Activated CD4-positive, CD25-positive, alpha-beta regulatory T cell treated with anti-CD3 and anti-CD28 coated beads, Interleukin-2, amount 50 U/mL, for 24 hours (primary cell): ENCODE measurements around the gene MAMSTR.
A peak's percentile ranks its signal among the peaks of the same experiment; 100 is the strongest.
"Not testable (repeated sequence)": the region's sequence is repeated elsewhere in the genome, so short reads cannot be mapped to it uniquely, and the experiment has no call there.

Experiments
- ATAC-seq, 2 donors: fragments of 150-1000 bp; cut with Tn5 transposase; one replicate each; pipeline ENCODE4 v1.10.0; 2021; ENCODE audit warnings: mild to moderate bottlenecking in 1 of 2, moderate library complexity in 1 of 2

MAMSTR gene

DNA sequence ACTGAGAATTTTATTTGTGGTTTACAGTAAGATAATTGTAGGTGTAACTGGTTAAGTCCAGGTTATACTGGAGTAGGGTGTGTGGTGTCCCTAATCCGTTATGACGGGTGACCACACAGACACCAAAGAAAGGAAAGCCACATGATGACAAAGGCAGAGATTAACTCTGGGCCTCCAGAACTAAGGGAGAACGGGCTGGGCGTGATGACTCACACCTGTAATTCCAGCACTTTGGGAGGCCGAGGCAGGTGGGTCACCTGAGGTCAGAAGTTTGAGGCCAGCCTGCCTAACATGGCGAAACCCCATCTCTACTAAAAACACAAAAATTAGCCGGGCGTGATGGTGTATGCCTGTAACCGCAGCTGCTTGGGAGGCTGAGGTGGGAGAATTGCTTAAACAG is 33.9 kb downstream of the MAMSTR start:
- no peak for ATAC-seq

- no peak for ATAC-seq
Measured at GRCh38 chr19:48683349-48683748, 36.2 kb downstream of the MAMSTR start.

- no peak for ATAC-seq
Measured at GRCh38 chr19:48681127-48681470, 38.4 kb downstream of the MAMSTR start.

- no peak for ATAC-seq
Measured at GRCh38 chr19:48680436-48681126, 38.9 kb downstream of the MAMSTR start.

DNA sequence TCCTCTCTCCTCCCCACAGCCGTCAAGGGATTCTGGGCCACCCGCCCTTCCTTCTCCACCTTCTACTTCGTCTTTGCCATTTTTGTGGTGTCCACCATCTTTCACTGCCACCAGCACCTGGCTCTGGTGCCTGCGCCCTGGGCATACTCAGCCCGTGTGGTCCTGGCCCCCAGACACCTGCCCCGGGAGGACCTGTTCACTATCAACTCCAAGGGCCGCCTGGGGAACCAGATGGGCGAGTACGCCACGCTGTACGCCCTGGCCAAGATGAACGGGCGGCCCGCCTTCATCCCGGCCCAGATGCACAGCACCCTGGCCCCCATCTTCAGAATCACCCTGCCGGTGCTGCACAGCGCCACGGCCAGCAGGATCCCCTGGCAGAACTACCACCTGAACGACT is 39.5 kb downstream of the MAMSTR start:
- not testable (repeated sequence) for ATAC-seq

DNA sequence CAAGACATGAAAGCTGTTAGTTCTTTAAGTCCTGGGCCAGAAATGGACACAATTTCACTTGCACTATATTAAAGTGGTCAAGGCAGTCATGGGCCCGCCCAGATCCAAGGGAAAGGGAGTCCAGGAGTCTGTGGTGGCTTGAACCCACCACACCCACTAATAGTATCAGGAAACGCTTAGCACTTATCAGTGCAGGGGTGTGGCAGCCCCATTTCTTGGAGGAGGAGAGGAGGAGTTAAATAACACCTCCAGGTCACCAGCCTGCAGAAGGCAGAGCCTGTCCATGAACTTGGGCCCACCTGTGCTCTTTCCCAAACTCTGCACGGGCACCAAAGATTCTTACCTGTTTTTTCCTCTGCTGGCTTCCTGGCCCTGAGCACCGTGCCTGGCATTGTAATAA is 41.3 kb downstream of the MAMSTR start:
- ATAC-seq = no peak

DNA sequence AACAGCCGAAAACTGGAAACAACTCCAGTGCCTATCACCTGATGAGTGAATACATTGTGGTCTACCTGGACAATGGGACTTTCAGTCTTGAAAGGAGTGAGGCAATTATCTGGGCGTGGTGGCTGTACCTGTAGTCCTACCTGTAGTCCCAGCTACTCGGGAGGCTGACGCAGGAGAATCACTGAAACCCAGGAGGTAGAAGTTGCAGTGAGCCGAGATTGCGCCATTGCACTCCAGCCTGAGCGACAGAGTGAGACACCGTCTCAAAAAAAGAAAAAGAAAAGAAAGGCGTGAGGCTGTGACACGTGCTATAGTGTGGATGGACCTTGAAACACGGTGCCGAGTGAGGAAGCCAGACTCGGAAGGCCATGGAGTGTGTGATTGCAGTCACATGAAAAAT is 42.6 kb downstream of the MAMSTR start:
- no peak for ATAC-seq

DNA sequence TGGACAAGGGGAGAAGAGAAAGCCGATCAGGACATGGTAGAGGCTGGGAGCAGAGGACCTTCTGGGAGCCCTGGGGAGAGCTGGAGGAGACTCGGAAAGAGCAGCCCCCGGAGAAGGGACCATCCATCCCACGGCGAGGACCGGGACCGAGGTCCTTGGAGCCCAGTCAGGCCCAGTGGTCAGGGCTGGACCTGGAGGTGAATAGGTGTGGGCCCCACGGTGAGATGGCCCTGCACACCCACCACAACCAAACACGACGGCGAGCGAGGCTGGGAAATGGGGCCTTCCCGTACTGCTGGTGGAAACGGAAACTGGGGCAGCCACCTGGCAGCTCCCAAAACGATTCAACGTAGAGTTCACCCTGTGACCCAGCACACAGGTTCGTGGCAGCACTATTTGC is 43.0 kb downstream of the MAMSTR start:
- ATAC-seq = no peak

DNA sequence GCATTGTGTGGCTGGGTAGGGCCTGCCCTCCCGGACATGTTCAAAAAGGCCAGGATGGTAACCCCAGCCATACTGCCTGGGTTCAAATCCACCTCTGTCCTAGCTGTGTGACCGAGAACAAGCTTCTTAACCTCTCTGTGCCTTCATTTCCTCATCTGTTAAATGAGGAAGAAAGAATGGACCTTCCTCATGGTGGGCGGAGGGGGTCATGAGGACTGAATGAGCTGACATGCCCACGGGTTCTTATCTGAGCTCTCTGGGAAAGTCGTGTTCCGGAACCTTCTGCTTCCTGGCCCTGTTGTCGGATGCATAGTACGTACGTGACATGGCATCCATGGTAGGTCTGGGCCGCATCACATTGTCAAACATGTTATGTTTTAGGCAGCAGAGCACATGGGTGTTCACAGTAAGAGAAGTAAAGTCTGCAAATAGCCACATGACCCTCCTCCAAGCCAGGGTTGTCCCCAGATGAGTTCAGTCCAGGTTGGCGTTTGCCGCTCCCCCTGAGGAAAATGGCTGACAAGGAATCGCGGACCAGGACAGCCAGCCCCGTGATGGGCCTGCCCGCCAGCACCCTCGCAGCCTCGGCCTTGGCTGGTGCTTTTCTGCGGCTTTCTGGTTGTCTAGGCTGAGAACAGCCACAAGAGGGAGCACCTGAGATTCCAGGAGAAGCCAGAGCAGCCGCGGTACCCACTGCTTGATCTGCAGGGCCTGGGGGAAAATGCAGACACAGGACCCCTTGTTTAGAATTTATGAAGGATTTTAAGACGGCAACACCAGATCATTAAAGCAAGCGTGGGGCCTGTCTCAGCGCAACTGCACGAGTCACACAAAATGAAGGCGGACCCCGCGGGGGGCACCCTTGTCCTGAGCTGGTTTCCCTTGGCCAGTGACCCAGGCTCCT is 44.4 kb downstream of the MAMSTR start:
- peak; percentile 81 to 89 for ATAC-seq

DNA sequence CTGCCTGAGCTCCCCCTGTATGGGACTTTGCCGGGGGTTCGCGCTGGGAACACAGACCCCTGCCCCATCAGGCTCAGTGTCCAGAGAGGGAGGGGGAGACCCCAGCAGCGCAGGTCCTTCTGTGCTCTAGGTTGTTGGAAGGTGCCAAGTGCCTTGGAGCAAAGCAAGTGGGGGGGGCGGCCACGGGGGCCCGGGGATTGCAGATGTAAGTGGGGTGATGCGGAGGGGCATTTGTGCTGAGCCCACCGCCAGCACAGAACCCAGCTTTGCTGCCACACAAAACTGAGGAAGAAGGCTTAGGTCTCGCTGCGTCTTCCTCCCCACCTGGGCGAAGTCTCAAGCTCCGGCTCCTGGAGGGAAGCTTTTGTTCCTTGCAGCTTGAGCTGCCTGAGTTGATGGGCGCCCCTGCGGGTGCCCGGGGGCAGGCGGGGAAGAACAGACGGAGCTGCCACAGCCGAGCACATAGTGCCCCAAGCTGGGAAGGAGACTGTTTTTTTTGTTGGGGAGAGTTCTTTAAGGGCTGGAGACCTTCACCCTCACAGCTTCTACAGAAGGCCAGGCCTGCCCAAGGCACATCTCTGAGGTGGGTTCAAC is 45.2 kb downstream of the MAMSTR start:
- ATAC-seq = no peak

GRCh38 chr19:48673436-48674100 is 46.0 kb downstream of the MAMSTR start:
- ATAC-seq = no peak

- ATAC-seq = no peak
Measured at GRCh38 chr19:48672994-48673393, 46.5 kb downstream of the MAMSTR start, which contains the start of gene NTN5. NTN5 (minus strand) TSS chr19:48673017; CDS start chr19:48670986, 2,031 bp downstream.

GRCh38 chr19:48671446-48671995 is 48.0 kb downstream of the MAMSTR start:
- no peak for ATAC-seq

GRCh38 chr19:48670699-48671445 is 48.7 kb downstream of the MAMSTR start:
- no peak for ATAC-seq

DNA sequence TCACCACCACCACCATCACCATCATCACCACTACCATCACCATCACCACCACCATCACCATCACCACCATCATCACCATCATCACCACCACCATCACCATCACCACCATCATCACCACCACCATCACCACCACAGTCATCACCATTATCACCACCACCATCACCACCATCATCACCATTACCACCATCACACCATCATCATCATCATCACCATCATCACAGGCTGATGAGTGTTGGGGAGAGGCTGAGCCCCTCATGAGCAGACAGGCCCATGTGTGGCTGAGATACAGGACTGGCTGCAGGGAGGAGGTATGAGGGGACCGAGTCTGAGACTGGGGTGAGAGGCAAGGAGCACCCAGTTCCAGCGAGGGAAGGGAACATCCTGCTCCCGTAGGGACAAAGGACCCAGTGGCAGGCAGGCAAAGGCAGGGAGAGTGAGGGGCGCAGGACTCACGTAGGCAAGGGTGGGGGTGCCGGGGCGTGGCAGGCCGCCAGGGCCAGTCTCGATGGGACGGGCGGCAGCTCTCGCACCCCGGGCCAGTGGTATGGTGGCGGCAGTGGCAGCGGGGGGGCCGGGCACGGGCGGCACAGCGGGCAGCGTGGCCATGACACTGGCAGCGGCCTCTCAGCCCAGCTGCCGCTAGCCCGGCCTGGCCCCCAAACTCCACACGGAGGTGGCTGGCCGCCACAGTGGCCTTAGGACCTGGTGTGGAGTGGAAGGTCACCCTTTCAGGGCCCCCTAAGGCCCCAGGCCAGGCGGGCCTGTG is 49.4 kb downstream of the MAMSTR start:
- no peak for ATAC-seq

DNA sequence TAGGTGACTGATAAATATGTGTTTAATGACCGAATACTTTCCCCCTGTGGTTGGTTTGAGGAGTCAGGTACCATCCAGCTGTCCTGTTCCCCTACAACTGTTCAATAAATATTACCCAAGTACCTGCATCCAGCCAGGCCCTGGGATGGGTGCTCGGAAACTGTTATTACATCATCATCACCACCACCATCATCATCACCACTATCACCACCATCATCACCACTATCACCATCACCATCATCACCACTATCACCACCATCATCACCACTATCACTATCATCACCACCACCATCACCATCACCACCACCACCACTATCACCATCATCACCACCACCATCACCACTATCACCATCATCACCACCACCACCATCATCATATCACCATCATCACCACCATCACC is 50.8 kb downstream of the MAMSTR start:
- no peak for ATAC-seq

DNA sequence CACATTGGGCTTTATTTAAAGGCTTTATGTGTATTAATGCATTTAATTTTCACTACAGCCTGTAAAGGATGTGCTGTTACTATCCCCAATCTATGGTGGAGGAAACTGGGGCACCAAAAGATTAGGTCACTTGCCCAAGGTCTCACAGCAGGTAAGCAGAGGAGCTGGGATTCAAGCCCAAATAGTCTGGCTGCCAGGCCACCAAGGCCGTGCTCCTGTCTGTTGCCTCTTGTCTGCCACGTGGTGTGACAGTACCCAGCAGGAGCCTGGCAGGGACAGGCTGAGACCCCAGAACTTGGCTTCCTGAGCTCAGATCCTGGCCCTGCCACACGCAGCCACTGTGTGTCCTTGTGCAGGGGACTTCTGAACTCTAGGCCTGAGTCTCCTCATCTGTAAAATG is 51.2 kb downstream of the MAMSTR start:
- ATAC-seq = no peak

DNA sequence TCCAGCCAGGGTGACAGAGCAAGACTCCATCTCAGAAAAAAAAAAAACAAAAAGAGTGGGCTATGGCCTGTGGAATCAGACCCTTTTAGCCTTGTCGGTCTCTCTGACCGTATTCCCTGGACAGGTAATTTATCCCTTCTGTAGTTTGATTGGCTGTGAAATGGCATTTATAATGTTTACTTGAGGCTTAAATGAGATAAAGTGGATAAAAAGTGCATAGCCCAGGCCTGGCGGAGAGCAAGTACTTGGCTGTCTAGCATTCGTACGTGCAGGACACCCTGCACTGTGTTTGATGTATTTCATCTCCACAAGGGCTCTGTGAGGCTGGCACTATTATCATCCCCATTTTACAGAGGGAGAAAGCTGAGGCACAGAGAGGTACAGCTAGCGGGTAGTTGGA is 53.7 kb downstream of the MAMSTR start:
- ATAC-seq = no peak

GRCh38 chr19:48664476-48664875 is 55.0 kb downstream of the MAMSTR start:
- ATAC-seq = no peak

GRCh38 chr19:48663667-48664066 is 55.9 kb downstream of the MAMSTR start:
- no peak for ATAC-seq
